Measurements from ENCODE around the gene OTOP3.

- TF ChIP-seq CTCF (IDR thresholded peaks at IDR 0.05; ENCODE audit: insufficient read depth, low read length, poor library complexity, severe bottlenecking) (no peak), EZH2phosphoT487 (conservative IDR thresholded peaks at IDR 0.05; ENCODE audit: low read length) (no peak)
These were observed 43.9 kb downstream of the OTOP3 start for GRCh38 chr17:74979408-74980146.

All from SU-DHL-6 (cell line).